Astrocyte (in vitro differentiated cells and primary cell): Measurements from ENCODE around the gene CD300E.

Source experiments
- EZH2 ChIP-seq: IDR thresholded peaks from 2 replicates; pipeline ENCODE4 v1.6.1; 2012; ENCODE audit warnings: mild to moderate bottlenecking, low read length, inconsistent platforms; ENCODE audit not compliant: insufficient read depth
- TF ChIP-seq, protein P1 (sequence below): IDR thresholded peaks from 2 replicates; pipeline ENCODE4 v1.5.1; 2011; ENCODE audit warnings: low read depth, mild to moderate bottlenecking, inconsistent platforms, low read length, moderate library complexity; ENCODE audit not compliant: insufficient read depth

- TF ChIP-seq, protein P1, sequence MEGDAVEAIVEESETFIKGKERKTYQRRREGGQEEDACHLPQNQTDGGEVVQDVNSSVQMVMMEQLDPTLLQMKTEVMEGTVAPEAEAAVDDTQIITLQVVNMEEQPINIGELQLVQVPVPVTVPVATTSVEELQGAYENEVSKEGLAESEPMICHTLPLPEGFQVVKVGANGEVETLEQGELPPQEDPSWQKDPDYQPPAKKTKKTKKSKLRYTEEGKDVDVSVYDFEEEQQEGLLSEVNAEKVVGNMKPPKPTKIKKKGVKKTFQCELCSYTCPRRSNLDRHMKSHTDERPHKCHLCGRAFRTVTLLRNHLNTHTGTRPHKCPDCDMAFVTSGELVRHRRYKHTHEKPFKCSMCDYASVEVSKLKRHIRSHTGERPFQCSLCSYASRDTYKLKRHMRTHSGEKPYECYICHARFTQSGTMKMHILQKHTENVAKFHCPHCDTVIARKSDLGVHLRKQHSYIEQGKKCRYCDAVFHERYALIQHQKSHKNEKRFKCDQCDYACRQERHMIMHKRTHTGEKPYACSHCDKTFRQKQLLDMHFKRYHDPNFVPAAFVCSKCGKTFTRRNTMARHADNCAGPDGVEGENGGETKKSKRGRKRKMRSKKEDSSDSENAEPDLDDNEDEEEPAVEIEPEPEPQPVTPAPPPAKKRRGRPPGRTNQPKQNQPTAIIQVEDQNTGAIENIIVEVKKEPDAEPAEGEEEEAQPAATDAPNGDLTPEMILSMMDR = no peak
- no peak for TF ChIP-seq EZH2
Measured at GRCh38 chr17:74599448-74599939, 24.0 kb downstream of the CD300E start.
